Panc1 (cell line): Measurements from ENCODE around the gene CAPN3.

Experiments
- CTCF ChIP-seq: fragments of 450-650 bp; IDR thresholded peaks from 2 replicates; pipeline ENCODE4 v1.5.1; 2017; ENCODE audit warnings: mild to moderate bottlenecking
- REST ChIP-seq, 2 experiments: IDR thresholded peaks; 2 replicates each; pipeline ENCODE4 v1.6.1; 2011 to 2012; ENCODE audit warnings: low read depth in 2 of 2, control low read depth in 1 of 2, low read length in 1 of 2, mild to moderate bottlenecking in 1 of 2, moderate library complexity in 1 of 2; ENCODE audit not compliant: insufficient read depth in 1 of 2
- SIN3A ChIP-seq: IDR thresholded peaks from 2 replicates; pipeline ENCODE4 v1.6.1; 2012; ENCODE audit warnings: low read depth, mild to moderate bottlenecking, low read length, moderate library complexity, borderline replicate concordance; ENCODE audit not compliant: insufficient read depth

GRCh38 chr15:42329161-42329560, 30.1 kb upstream of the CAPN3 start:
- TF ChIP-seq REST (IDR thresholded peaks at IDR 0.05; ENCODE audit: insufficient read depth in 1 of 2, low read depth in 2 of 2, low read length in 1 of 2), result no peak
- no peak for TF ChIP-seq SIN3A
- TF ChIP-seq CTCF, result no peak
